Heart left ventricle (tissue), 16 donors: ENCODE measurements around the gene PDE1A. TPM values are rescaled to one million over a fixed set of nuclear protein-coding genes. Genes with fewer than 3 reads are reported as not detected.

Experiments used
- ATAC-seq, 4 donors: fragments of 200-7000 bp; cut with Tn5 transposase; one replicate each; pipeline ENCODE4 v1.9.1; 2020 to 2022; ENCODE audit warnings: moderate library complexity in 4 of 4, mild to moderate bottlenecking in 3 of 4, moderate number of reproducible peaks in 1 of 4
- DNase-seq, 5 donors: peaks; one replicate each; pipeline ENCODE4 v3.0.0-alpha.2; 2020
- H3K27ac ChIP-seq, 12 donors: fragments of 200-600 bp; sonication (generic) in 4 of 12; one replicate each; pipeline versions ENCODE4 v1.5.0 to v1.8.0; 2016 to 2022; ENCODE audit warnings: mild to moderate bottlenecking in 2 of 12
- H3K27me3 ChIP-seq, 9 donors: fragments of 200-600 bp; sonication (generic) in 2 of 9; one replicate each; pipeline versions ENCODE4 v1.5.1 to v1.8.0; 2016 to 2022; ENCODE audit warnings: mild to moderate bottlenecking in 3 of 9
- H3K36me3 ChIP-seq, 9 donors: fragments of 200-600 bp; sonication (generic) in 2 of 9; one replicate each; pipeline versions ENCODE4 v1.5.0 to v1.8.0; 2018 to 2022; ENCODE audit warnings: mild to moderate bottlenecking in 2 of 9
- H3K4me1 ChIP-seq, 12 donors: fragments of 200-600 bp; sonication (generic) in 4 of 12; one replicate each; pipeline versions ENCODE4 v1.5.0 to v1.8.0; 2016 to 2022; ENCODE audit warnings: mild to moderate bottlenecking in 3 of 12
- H3K4me3 ChIP-seq, 12 donors: fragments of 200-600 bp; sonication (generic) in 4 of 12; one replicate each; pipeline versions ENCODE4 v1.5.0 to v1.8.0; 2017 to 2022; ENCODE audit warnings: mild to moderate bottlenecking in 9 of 12, moderate library complexity in 4 of 12
- H3K9me3 ChIP-seq, 12 donors: fragments of 200-600 bp; sonication (generic) in 4 of 12; one replicate each; pipeline versions ENCODE4 v1.5.0 to v1.8.0; 2016 to 2022; ENCODE audit warnings: mild to moderate bottlenecking in 1 of 12
- POLR2A ChIP-seq, 2 donors: fragments of 450-650 bp; IDR thresholded peaks; one replicate each; pipeline ENCODE4 v1.6.1; 2017; ENCODE audit warnings: antibody characterized with exemption in 2 of 2, mild to moderate bottlenecking in 2 of 2, moderate library complexity in 2 of 2
- WGBS, 4 donors: extraction: QIAGEN DNeasy Blood & Tissue Kit in 2 of 4; methylation state at CpG; one replicate each; pipeline versions ENCODE4 v1.1.5 to v1.1.7; 2013 to 2018; 5-methylcytosine and 5-hydroxymethylcytosine counted together
- intact Hi-C, 10 donors: fragments of 100-400 bp; cut with DNase I; formaldehyde crosslinking; loops; one replicate each; pipeline versions ENCODE4 v1.11.1 to v1.14.2; 2022
- polyA plus RNA-seq, 2 donors: library from polyadenylated mRNA; stranded (reverse); fragments of 200-250 nt; gene quantifications; one replicate each; pipeline ENCODE4 v1.2.3, GENCODE V29; 2013
- total RNA-seq, 9 donors: library from RNA; depleted of rRNA in 2 of 9; stranded (reverse); fragments of >200 nt in 2 of 9; fragmentation: NEBNext Ultra II Directional in 3 of 9; extraction: Animal tissue kit (Norgen Biotek cat#: 25700) in 3 of 9; gene quantifications; one replicate each; pipeline versions ENCODE4 v1.1.0 to v1.2.4, GENCODE V29; 2016 to 2023
- TF ChIP-seq, protein P1 (sequence below), 12 donors: fragments of 200-600 bp; sonication (generic) in 4 of 12; IDR thresholded peaks; one replicate each; pipeline versions ENCODE4 v1.5.0 to v1.8.0; 2018 to 2022; ENCODE audit warnings: antibody characterized with exemption in 12 of 12, mild to moderate bottlenecking in 5 of 12
- donor health status: ischemic (EF 13 %, LVEDD 7.1; RV severe dilation, severe dysfunction).
- donor health status: healthy with polysubstance abuse.
- donor health status: DM: no; HTN: yes; CAD: no.
- donor health status: DM: no; HTN: no; CAD: no.
- donor health status: ischemic (EF 25% LVEDD 6.9; RV normal size, moderate dysfunction).
- donor health status: ischemic (EF 25% LVEDD 5.7; RV mildly dilated, moderate dysfunction).
- donor health status: healthy.
- donor health status: DM: yes; HTN: yes; CAD: no.
- donor health status: ischemic (EF 35%, LVEDD 5.7; RV mildly dilated, moderate dysfunction).
- donor health status: nonischemic (EF 11% LVEDD 7.7; RV severe dilation, severe dysfunction).
- donor health status: DM: yes; HTN: yes; CAD: no.
- donor health status: PGD.
- donor health status: ischemic (EF 29% LVEDD 5.4; RV normal size, mild dysfunction).
- donor health status: nonischemic (EF 23%, LVEDD 6.1; RV moderate dilation, normal function).

PDE1A gene
- total and polyA plus RNA-seq, 11 donors, result 2.5 to 25.5 (median 5.5) TPM

DNA sequence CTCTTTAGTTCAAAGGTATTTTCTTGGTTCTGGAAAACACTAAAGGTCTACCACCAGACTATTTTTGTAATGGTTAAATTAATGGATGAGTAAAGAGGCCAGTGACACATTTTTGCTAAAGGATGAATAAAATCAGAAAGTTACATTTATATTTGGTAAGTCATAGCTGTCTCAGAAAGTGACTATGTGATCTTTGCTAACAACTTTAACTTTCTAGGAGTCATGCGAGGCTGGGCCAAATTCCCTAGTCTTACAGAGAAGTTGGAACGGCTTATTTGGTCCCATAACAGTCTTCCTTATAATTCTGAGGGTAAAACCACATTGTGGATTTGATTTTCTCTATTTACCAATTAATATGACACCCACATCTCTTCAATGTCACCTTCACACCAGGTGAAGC lies 198.1 kb downstream of the PDE1A start:
- DNase-seq, result no peak
- TF ChIP-seq POLR2A (IDR thresholded peaks at IDR 0.05), result no peak
- TF ChIP-seq, protein P1, sequence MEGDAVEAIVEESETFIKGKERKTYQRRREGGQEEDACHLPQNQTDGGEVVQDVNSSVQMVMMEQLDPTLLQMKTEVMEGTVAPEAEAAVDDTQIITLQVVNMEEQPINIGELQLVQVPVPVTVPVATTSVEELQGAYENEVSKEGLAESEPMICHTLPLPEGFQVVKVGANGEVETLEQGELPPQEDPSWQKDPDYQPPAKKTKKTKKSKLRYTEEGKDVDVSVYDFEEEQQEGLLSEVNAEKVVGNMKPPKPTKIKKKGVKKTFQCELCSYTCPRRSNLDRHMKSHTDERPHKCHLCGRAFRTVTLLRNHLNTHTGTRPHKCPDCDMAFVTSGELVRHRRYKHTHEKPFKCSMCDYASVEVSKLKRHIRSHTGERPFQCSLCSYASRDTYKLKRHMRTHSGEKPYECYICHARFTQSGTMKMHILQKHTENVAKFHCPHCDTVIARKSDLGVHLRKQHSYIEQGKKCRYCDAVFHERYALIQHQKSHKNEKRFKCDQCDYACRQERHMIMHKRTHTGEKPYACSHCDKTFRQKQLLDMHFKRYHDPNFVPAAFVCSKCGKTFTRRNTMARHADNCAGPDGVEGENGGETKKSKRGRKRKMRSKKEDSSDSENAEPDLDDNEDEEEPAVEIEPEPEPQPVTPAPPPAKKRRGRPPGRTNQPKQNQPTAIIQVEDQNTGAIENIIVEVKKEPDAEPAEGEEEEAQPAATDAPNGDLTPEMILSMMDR (IDR thresholded peaks at IDR 0.05), result no peak
- intact Hi-C loops, result no loop called here
- Histone ChIP-seq H3K27me3 (no peaks in the 10 kb centered on the region), H3K36me3 (peaks cover 0 to 10% (median 0%) of the 10 kb centered on the region in 9 donors), H3K27ac (peak overlapping the region in 6 of 12 donors; percentile 7 to 73 (median 64)), H3K4me1 (peaks cover 0 to 15% (median 0%) of the 10 kb centered on the region in 12 donors), H3K4me3 (no peak overlapping the region), H3K9me3 (no peaks in the 10 kb centered on the region)
- 88 to 90% (median 89%) methylated on average over 2 of the region's 2 CpGs for WGBS, 4 donors
- no peak for ATAC-seq

GRCh38 chr2:182228073-182228473 lies 198.8 kb downstream of the PDE1A start:
- peak overlapping the region in 9 of 12 donors; percentile 23 to 73 (median 62) for H3K27ac ChIP-seq
- WGBS, 4 donors, result 19 to 49% (median 25%) methylated on average over 2 of the region's 2 CpGs
- intact Hi-C loops, result no loop called here

GRCh38 chr2:182226807-182227206 lies 200.0 kb downstream of the PDE1A start:
- Histone ChIP-seq H3K4me3 (no peak overlapping the region), H3K9me3 (no peaks in the 10 kb centered on the region), H3K4me1 (peaks cover 0 to 15% (median 0%) of the 10 kb centered on the region in 12 donors), H3K36me3 (peaks cover 0 to 23% (median 0%) of the 10 kb centered on the region in 9 donors), H3K27me3 (no peaks in the 10 kb centered on the region), H3K27ac (peak overlapping the region in 3 of 12 donors; percentile 65 to 73 (median 66))
- ATAC-seq, result no peak
- TF ChIP-seq POLR2A (IDR thresholded peaks at IDR 0.05), result no peak
- TF ChIP-seq, protein P1 (IDR thresholded peaks at IDR 0.05), result no peak
- 91 to 96% (median 93%) methylated on average over 4 of the region's 4 CpGs for WGBS, 4 donors
- DNase-seq, result no peak
- intact Hi-C loops, result no loop called here

More at GRCh38 chr2:182228073-182228473, 198.8 kb downstream of the PDE1A start:
- Histone ChIP-seq H3K27me3 (no peaks in the 10 kb centered on the region), H3K4me1 (peaks cover 0 to 15% (median 0%) of the 10 kb centered on the region in 12 donors), H3K4me3 (no peak overlapping the region), H3K36me3 (peaks cover 0 to 14% (median 0%) of the 10 kb centered on the region in 9 donors), H3K9me3 (no peaks in the 10 kb centered on the region)
- peak; percentile 87 to 96 (median 91) for ATAC-seq
- TF ChIP-seq POLR2A (IDR thresholded peaks at IDR 0.05), result no peak
- TF ChIP-seq, protein P1 (IDR thresholded peaks at IDR 0.05), result no peak
- peak in 1 of 5 donors; percentile 24 for DNase-seq

GRCh38 chr2:182224669-182225068 lies 202.2 kb downstream of the PDE1A start:
- WGBS, 4 donors, result 53 to 69% (median 69%) methylated on average over 3 of the region's 3 CpGs
- peak overlapping the region in 2 of 12 donors; percentile 30 to 53 for H3K27ac ChIP-seq

More at GRCh38 chr2:182224669-182225068, 202.2 kb downstream of the PDE1A start:
- TF ChIP-seq POLR2A (IDR thresholded peaks at IDR 0.05), result no peak
- TF ChIP-seq, protein P1 (IDR thresholded peaks at IDR 0.05), result no peak
- ATAC-seq (peak; percentile 54 to 70 (median 66)), DNase-seq (no peak)
- H3K4me3 ChIP-seq, result no peak overlapping the region
- peaks cover 0 to 15% (median 0%) of the 10 kb centered on the region in 12 donors for H3K4me1 ChIP-seq
- no peaks in the 10 kb centered on the region for H3K9me3 ChIP-seq
- H3K27me3 ChIP-seq, result no peaks in the 10 kb centered on the region
- intact Hi-C loops, result no loop called here
- peaks cover 0 to 13% (median 0%) of the 10 kb centered on the region in 9 donors for H3K36me3 ChIP-seq
